ENCODE measurements around the gene SAMHD1.
A peak's percentile ranks its signal among the peaks of the same experiment; 100 is the strongest.

The SAMHD1 gene

DNA sequence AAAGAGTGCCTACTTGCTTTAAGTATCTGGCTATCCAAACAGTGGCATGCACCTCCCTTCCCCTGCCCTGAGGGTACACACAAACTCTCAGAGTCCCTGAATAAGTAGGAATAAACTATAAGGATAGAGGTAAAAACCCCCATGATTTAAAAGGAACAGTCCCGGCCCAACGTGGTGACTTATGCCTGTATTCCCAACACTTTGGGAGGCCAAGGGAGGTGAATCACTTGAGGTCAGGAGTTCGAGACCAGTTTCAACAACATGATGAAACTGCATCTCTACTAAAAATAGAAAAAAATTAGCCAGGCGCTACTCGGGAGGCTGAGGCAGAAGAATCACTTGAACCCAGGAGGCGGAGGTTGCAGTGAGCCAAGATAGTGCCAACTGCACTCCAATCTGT is 22.2 kb downstream of the SAMHD1 start:
- Histone ChIP-seq H3K18ac (ENCODE audit: low read length) (no peak overlapping the region), H3K36me3 (ENCODE audit: control insufficient read depth in 1 of 2, insufficient read depth in 2 of 2, low read length in 2 of 2) (no peaks in the 10 kb centered on the region), H4K91ac (ENCODE audit: low read depth, low read length) (no peak overlapping the region), H2BK5ac (ENCODE audit: low read depth, low read length, poor library complexity) (no peak overlapping the region), H3K79me2 (ENCODE audit: control insufficient read depth, insufficient read depth, low read length, poor library complexity) (no peaks in the 10 kb centered on the region), H4K12ac (ENCODE audit: low read depth, low read length) (no peak overlapping the region), H2AK5ac (ENCODE audit: low read length) (no peak overlapping the region), H3K27me3 (ENCODE audit: insufficient read depth, low read length) (no peaks in the 10 kb centered on the region), H3K4me2 (ENCODE audit: low read length) (no peak overlapping the region), H3K4me3 (ENCODE audit: low read depth, low read length) (no peak overlapping the region), H3K9ac (ENCODE audit: low read length) (no peak overlapping the region), H2AFZ (ENCODE audit: insufficient read depth, low read length, poor library complexity) (no peak overlapping the region), H3K23ac (ENCODE audit: low read length) (no peak overlapping the region), H3K9me3 (ENCODE audit: insufficient read depth, low read depth, low read length) (no peaks in the 10 kb centered on the region), H2BK12ac (ENCODE audit: low read length) (no peak overlapping the region), H2BK120ac (ENCODE audit: insufficient read depth, low read length, poor library complexity) (no peak overlapping the region), H4K8ac (ENCODE audit: low read depth, low read length) (no peak overlapping the region), H3K14ac (ENCODE audit: low read length) (no peak overlapping the region), H3K27ac (ENCODE audit: low read depth, low read length) (no peak overlapping the region), H3K4me1 (ENCODE audit: control insufficient read depth in 1 of 2, insufficient read depth in 2 of 2, low read length in 2 of 2) (no peaks in the 10 kb centered on the region), H3K79me1 (ENCODE audit: low read length) (no peaks in the 10 kb centered on the region), H3K4ac (ENCODE audit: low read depth, low read length) (no peak overlapping the region)
- no peak for DNase-seq
- WGBS (ENCODE audit: extremely low coverage, insufficient coverage, insufficient read length) = no CpG with 5 or more reads among the region's 6 CpGs

DNA sequence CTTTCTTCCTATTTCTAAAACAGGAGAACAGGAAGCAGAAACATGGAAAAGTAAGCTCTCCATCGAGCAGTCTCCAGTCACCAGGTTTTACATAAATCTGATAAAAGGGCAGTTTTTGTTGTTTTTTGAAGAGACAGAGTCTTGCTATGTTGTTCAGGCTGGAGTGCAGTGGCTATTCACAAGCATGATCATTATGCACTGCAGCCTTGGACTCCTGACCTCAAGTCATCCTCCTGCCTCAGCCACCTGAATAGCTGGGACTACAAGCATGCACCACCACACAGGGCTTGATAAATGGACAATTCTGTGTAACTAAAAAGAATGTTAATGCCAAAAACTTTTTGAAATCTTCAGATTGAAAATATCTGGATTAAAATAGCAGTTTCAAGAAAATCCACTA is 23.8 kb downstream of the SAMHD1 start:
- Histone ChIP-seq H3K4me1 (ENCODE audit: control insufficient read depth in 1 of 2, insufficient read depth in 2 of 2, low read length in 2 of 2) (no peaks in the 10 kb centered on the region), H3K4ac (ENCODE audit: low read depth, low read length) (no peak overlapping the region), H2BK5ac (ENCODE audit: low read depth, low read length, poor library complexity) (no peak overlapping the region), H3K23ac (ENCODE audit: low read length) (no peak overlapping the region), H2BK12ac (ENCODE audit: low read length) (no peak overlapping the region), H3K9me3 (ENCODE audit: insufficient read depth, low read depth, low read length) (no peaks in the 10 kb centered on the region), H3K14ac (ENCODE audit: low read length) (no peak overlapping the region), H4K12ac (ENCODE audit: low read depth, low read length) (no peak overlapping the region), H2AK5ac (ENCODE audit: low read length) (no peak overlapping the region), H3K18ac (ENCODE audit: low read length) (no peak overlapping the region), H3K4me3 (ENCODE audit: low read depth, low read length) (no peak overlapping the region), H3K9ac (ENCODE audit: low read length) (no peak overlapping the region), H3K27me3 (ENCODE audit: insufficient read depth, low read length) (no peaks in the 10 kb centered on the region), H4K91ac (ENCODE audit: low read depth, low read length) (no peak overlapping the region), H3K79me2 (ENCODE audit: control insufficient read depth, insufficient read depth, low read length, poor library complexity) (no peaks in the 10 kb centered on the region), H3K27ac (ENCODE audit: low read depth, low read length) (no peak overlapping the region), H2BK120ac (ENCODE audit: insufficient read depth, low read length, poor library complexity) (no peak overlapping the region), H3K79me1 (ENCODE audit: low read length) (no peaks in the 10 kb centered on the region), H3K4me2 (ENCODE audit: low read length) (no peak overlapping the region), H4K8ac (ENCODE audit: low read depth, low read length) (no peak overlapping the region), H2AFZ (ENCODE audit: insufficient read depth, low read length, poor library complexity) (no peak overlapping the region), H3K36me3 (ENCODE audit: control insufficient read depth in 1 of 2, insufficient read depth in 2 of 2, low read length in 2 of 2) (no peaks in the 10 kb centered on the region)
- WGBS (ENCODE audit: extremely low coverage, insufficient coverage, insufficient read length) = no CpG with 5 or more reads among the region's 1 CpG
- no peak for DNase-seq

DNA sequence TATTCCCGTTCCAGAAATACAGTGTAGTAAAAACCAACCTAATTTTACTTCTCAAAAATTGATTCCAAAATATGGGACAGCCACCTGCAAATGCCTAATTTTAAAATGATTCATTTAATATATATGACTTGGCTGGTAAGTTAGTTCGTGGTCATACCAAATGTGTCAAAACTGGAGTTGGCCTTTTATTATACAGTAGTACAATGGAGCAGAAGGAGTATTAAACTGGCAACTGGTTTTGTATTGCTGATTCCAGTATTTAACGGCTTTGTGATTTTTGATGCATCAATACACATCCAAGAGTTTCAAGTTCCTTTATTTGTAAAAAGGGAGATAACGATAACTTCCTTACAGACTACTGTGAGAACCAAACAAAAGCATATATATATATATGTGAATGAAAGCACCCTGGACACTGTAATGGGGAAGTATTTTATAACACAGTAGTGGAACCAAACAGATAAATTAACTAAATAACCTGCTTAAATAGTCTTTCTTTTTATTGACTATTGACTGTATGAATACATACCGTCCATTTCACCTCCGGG is 24.8 kb downstream of the SAMHD1 start:
- Histone ChIP-seq H3K23ac (ENCODE audit: low read length) (no peak overlapping the region), H3K79me1 (ENCODE audit: low read length) (no peaks in the 10 kb centered on the region), H2BK12ac (ENCODE audit: low read length) (no peak overlapping the region), H3K27ac (ENCODE audit: low read depth, low read length) (no peak overlapping the region), H4K12ac (ENCODE audit: low read depth, low read length) (no peak overlapping the region), H2BK5ac (ENCODE audit: low read depth, low read length, poor library complexity) (no peak overlapping the region), H3K79me2 (ENCODE audit: control insufficient read depth, insufficient read depth, low read length, poor library complexity) (no peaks in the 10 kb centered on the region), H3K4me2 (ENCODE audit: low read length) (no peak overlapping the region), H2AK5ac (ENCODE audit: low read length) (no peak overlapping the region), H3K36me3 (ENCODE audit: control insufficient read depth in 1 of 2, insufficient read depth in 2 of 2, low read length in 2 of 2) (no peaks in the 10 kb centered on the region), H3K4me1 (ENCODE audit: control insufficient read depth in 1 of 2, insufficient read depth in 2 of 2, low read length in 2 of 2) (no peaks in the 10 kb centered on the region), H2BK120ac (ENCODE audit: insufficient read depth, low read length, poor library complexity) (no peak overlapping the region), H3K18ac (ENCODE audit: low read length) (no peak overlapping the region), H4K91ac (ENCODE audit: low read depth, low read length) (no peak overlapping the region), H3K14ac (ENCODE audit: low read length) (no peak overlapping the region), H3K9me3 (ENCODE audit: insufficient read depth, low read depth, low read length) (no peaks in the 10 kb centered on the region), H3K4me3 (ENCODE audit: low read depth, low read length) (no peak overlapping the region), H3K27me3 (ENCODE audit: insufficient read depth, low read length) (no peaks in the 10 kb centered on the region), H3K9ac (ENCODE audit: low read length) (no peak overlapping the region), H3K4ac (ENCODE audit: low read depth, low read length) (no peak overlapping the region), H4K8ac (ENCODE audit: low read depth, low read length) (no peak overlapping the region), H2AFZ (ENCODE audit: insufficient read depth, low read length, poor library complexity) (no peak overlapping the region)
- no peak for DNase-seq
- WGBS (ENCODE audit: extremely low coverage, insufficient coverage, insufficient read length) = no CpG with 5 or more reads among the region's 6 CpGs

DNA sequence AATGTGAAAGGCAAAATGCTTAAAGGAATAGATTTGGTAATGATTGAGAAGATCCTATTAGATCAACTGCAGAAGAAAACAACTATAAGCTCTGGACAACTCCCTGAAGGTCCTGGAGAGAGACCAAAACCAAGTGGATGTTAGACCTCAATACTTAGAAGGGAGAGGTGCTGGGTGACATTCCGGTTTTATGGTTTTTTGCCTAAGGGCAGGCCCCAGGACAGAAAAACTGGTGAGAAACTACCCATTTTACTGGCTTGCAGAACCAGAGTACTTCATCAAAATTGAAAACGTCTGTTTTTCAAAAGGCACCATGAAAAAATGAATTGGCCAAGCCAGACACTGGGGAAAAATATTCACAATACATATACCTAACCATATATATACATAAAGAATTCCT is 26.3 kb downstream of the SAMHD1 start:
- no peak overlapping the region for H4K8ac ChIP-seq (ENCODE audit: low read depth, low read length)
- no peak overlapping the region for H3K14ac ChIP-seq (ENCODE audit: low read length)
- H3K79me1 ChIP-seq (ENCODE audit: low read length) = no peaks in the 10 kb centered on the region
- H3K4me3 ChIP-seq (ENCODE audit: low read depth, low read length) = no peak overlapping the region
- no peak overlapping the region for H2BK120ac ChIP-seq (ENCODE audit: insufficient read depth, low read length, poor library complexity)
- no peak overlapping the region for H3K23ac ChIP-seq (ENCODE audit: low read length)
- H2BK12ac ChIP-seq (ENCODE audit: low read length) = no peak overlapping the region
- H4K12ac ChIP-seq (ENCODE audit: low read depth, low read length) = no peak overlapping the region
- no peaks in the 10 kb centered on the region for H3K4me1 ChIP-seq (ENCODE audit: control insufficient read depth in 1 of 2, insufficient read depth in 2 of 2, low read length in 2 of 2)
- no peak overlapping the region for H2AK5ac ChIP-seq (ENCODE audit: low read length)
- no peak overlapping the region for H4K91ac ChIP-seq (ENCODE audit: low read depth, low read length)
- no peaks in the 10 kb centered on the region for H3K27me3 ChIP-seq (ENCODE audit: insufficient read depth, low read length)
- no peak overlapping the region for H2BK5ac ChIP-seq (ENCODE audit: low read depth, low read length, poor library complexity)
- WGBS (ENCODE audit: extremely low coverage, insufficient coverage, insufficient read length) = no CpG with 5 or more reads among the region's 2 CpGs
- H3K9ac ChIP-seq (ENCODE audit: low read length) = no peak overlapping the region
- no peaks in the 10 kb centered on the region for H3K9me3 ChIP-seq (ENCODE audit: insufficient read depth, low read depth, low read length)
- no peak overlapping the region for H3K18ac ChIP-seq (ENCODE audit: low read length)
- no peak overlapping the region for H3K27ac ChIP-seq (ENCODE audit: low read depth, low read length)
- H3K36me3 ChIP-seq (ENCODE audit: control insufficient read depth in 1 of 2, insufficient read depth in 2 of 2, low read length in 2 of 2) = no peaks in the 10 kb centered on the region
- no peaks in the 10 kb centered on the region for H3K79me2 ChIP-seq (ENCODE audit: control insufficient read depth, insufficient read depth, low read length, poor library complexity)
- H3K4me2 ChIP-seq (ENCODE audit: low read length) = no peak overlapping the region
- H2AFZ ChIP-seq (ENCODE audit: insufficient read depth, low read length, poor library complexity) = no peak overlapping the region
- no peak overlapping the region for H3K4ac ChIP-seq (ENCODE audit: low read depth, low read length)
- DNase-seq = peak; percentile 18 to 79
